GM12872 (cell line): ENCODE results near the gene DACH1.

ENCODE experiments used
- TF ChIP-seq, protein P1 (sequence below): IDR thresholded peaks from 3 replicates; pipeline ENCODE4 v1.5.1; 2011; ENCODE audit warnings: low read depth, mild to moderate bottlenecking, low read length, moderate library complexity; ENCODE audit not compliant: insufficient read depth

The DACH1 gene

DNA sequence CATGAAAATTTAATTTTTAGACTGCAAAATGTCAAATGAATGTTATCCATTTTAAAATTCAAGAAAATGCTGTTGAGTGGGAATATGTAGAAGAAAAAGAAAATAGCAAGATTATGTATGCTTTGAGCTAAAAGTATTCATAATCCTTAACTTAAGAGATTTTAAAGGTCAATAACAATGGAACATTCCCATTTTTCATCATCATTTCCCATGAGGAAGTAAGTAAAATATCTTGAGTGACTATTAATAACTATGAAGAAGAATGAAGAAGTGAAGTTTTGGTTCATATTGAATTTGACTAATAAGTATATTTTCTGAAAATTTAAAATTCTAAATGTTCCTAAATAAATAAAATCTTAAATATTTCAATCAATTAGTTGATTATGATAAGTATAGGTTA is 273.4 kb downstream of the DACH1 start:
- TF ChIP-seq, protein P1, sequence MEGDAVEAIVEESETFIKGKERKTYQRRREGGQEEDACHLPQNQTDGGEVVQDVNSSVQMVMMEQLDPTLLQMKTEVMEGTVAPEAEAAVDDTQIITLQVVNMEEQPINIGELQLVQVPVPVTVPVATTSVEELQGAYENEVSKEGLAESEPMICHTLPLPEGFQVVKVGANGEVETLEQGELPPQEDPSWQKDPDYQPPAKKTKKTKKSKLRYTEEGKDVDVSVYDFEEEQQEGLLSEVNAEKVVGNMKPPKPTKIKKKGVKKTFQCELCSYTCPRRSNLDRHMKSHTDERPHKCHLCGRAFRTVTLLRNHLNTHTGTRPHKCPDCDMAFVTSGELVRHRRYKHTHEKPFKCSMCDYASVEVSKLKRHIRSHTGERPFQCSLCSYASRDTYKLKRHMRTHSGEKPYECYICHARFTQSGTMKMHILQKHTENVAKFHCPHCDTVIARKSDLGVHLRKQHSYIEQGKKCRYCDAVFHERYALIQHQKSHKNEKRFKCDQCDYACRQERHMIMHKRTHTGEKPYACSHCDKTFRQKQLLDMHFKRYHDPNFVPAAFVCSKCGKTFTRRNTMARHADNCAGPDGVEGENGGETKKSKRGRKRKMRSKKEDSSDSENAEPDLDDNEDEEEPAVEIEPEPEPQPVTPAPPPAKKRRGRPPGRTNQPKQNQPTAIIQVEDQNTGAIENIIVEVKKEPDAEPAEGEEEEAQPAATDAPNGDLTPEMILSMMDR, result no peak

DNA sequence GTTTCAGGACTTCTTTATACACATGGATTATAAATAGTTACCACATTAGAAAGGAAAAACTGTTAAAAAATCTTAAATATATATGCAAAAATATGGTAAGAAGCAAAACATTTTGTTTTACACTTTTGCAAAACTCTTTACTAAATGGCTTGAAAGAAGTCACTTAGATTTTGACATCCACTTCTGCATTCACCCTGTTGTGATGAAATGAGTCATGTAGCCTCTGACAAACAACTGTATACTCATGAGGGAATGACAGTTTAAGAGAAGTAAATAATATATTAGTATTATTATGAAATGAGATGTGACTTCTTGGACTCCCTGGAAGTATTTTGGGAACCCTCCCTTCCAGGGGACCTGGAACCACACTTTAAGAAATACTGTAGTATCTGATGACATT is 275.6 kb downstream of the DACH1 start:
- TF ChIP-seq, protein P1, result no peak

DNA sequence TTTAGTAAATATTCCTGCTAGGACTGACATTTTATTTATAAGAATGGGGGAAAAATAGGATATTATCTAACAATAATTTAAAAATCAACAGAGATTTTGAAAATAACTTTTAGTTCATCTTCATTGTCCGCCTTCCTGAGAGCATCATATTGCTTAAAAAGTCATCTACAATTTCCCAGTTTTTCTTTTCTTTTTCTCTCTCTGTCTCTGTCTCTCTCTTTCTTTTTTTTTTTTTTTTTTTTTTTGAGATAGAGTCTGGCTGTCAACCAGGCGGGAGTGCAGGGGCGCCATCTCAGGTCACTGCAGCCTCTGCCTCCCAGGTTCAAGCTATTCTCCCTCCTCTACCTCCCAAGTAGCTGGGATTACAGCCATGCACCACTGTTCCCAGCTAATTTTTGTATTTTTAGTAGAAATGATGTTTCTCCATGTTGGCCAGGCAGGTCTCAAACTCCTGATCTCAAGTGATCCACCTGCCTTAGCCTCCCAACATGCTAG is 276.3 kb downstream of the DACH1 start:
- TF ChIP-seq, protein P1, result no peak

DNA sequence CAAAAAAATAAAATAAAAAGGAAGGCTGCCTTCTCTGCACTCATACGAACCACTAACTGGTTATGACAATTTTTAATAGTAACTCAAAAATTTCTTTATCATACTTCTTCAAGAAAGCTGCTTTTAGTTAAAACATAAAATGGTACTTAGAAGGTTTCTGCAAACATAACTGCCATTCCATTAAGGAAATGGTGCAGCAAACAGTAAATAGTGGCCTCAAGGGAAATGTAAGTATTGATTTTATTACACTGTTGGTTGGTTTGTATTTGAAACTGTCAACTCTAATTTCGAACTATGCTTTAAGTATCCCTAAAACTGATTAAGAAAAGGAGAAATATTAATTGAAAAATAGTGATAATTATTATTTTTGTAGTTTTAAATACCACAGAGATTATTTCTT is 278.0 kb downstream of the DACH1 start:
- TF ChIP-seq, protein P1, result no peak

DNA sequence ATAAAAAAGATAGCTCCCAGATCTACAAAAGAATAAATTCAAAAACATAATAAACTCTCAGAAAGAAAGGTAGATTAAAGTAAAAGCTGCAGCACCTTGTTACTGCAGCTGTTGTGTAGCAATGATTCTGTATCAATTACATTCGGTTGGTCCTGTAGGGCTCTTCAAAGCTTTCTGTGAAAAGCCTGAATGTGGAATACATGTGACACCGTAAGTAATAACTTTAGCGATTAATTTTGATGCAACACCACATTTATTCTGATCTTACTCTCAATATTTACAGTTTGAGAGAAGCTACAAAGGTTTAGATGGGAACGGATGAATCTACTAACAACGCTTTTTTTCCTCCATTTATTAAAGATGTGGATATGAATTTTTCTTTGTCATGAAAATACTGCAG is 279.2 kb downstream of the DACH1 start:
- TF ChIP-seq, protein P1, result no peak

DNA sequence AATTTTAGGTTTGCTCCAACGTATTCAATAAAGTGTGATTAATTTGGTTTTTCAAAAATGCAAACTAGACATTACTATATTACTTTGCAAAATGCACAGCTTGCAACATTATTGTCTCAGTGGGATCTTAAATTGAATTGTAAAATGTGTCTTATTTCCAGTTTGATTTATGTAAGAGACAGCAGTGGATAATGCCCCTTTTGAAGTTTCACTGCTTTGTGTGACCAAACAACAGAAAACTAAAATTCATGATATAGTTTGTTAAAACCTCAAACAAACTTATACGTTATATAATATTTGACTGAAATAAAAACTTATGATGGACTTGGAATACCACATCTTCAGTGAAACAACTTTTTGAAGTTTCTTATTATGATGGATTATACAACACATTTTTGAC is 279.8 kb downstream of the DACH1 start:
- TF ChIP-seq, protein P1, result no peak

DNA sequence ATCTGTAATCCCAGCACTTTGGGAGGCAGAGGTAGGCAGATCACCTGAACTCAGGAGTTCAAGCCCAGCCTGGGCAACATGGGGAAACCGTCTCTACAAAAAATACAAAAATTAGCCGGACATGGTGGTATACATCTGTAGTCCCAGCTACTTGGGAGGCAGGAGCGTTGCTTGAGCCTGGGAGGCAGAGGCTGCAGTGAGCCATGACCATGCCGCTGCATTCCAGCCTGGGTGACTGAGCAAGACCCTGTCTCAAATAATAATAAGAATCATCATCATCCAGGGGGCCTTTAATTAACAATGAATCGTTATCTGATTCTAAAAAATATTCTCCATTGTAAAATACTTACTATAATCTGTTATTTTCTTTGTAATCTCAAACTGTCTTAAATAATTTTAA is 283.4 kb downstream of the DACH1 start:
- TF ChIP-seq, protein P1, result no peak

DNA sequence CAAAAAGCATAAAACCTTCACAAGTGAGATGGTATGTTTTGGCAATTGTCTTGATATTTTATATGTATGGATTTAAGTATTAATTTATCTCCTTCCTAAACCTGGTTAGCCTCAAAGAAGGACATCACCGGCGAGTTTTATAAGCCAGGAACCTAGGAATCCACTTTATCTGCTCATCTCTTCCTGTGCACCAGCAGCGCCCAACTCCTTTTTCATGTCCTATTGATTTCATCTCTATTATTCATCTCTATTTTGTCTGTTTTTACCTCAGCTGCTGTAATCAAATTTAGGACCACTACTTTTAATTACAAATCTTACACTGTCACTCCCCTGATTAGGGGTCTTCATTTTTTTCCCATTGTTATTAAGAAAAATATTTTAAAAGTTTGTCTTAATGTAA is 286.4 kb downstream of the DACH1 start:
- TF ChIP-seq, protein P1, result no peak
